ENCODE measurements around the gene DOK6.
"Not testable (repeated sequence)": the region's sequence is repeated elsewhere in the genome, so short reads cannot be mapped to it uniquely, and the experiment has no call there.

DOK6 gene

DNA sequence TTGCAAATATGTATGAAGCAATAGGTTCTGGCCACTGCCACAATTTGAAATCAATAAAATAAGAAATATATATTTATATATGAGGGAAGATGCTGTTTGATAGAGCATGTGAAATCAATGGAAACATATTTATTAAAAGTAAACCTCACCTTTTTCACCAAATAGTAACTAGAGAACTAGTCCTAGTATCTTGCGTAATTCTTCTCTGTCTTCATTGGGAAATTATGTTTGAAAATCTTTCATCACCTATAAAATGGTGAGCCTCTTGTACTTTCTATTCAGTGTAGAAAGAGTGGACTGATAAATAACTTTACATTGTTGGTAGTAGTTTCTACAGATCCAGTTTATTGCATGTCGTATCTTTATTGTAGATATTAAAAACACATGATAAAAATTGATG is 444.0 kb downstream of the DOK6 start:
- TF ChIP-seq, protein P1, sequence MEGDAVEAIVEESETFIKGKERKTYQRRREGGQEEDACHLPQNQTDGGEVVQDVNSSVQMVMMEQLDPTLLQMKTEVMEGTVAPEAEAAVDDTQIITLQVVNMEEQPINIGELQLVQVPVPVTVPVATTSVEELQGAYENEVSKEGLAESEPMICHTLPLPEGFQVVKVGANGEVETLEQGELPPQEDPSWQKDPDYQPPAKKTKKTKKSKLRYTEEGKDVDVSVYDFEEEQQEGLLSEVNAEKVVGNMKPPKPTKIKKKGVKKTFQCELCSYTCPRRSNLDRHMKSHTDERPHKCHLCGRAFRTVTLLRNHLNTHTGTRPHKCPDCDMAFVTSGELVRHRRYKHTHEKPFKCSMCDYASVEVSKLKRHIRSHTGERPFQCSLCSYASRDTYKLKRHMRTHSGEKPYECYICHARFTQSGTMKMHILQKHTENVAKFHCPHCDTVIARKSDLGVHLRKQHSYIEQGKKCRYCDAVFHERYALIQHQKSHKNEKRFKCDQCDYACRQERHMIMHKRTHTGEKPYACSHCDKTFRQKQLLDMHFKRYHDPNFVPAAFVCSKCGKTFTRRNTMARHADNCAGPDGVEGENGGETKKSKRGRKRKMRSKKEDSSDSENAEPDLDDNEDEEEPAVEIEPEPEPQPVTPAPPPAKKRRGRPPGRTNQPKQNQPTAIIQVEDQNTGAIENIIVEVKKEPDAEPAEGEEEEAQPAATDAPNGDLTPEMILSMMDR (IDR thresholded peaks at IDR 0.05; ENCODE audit: borderline replicate concordance, insufficient read depth, low read depth, low read length): no peak
- H3K4me3 ChIP-seq (ENCODE audit: low read depth, low read length): no peak overlapping the region

DNA sequence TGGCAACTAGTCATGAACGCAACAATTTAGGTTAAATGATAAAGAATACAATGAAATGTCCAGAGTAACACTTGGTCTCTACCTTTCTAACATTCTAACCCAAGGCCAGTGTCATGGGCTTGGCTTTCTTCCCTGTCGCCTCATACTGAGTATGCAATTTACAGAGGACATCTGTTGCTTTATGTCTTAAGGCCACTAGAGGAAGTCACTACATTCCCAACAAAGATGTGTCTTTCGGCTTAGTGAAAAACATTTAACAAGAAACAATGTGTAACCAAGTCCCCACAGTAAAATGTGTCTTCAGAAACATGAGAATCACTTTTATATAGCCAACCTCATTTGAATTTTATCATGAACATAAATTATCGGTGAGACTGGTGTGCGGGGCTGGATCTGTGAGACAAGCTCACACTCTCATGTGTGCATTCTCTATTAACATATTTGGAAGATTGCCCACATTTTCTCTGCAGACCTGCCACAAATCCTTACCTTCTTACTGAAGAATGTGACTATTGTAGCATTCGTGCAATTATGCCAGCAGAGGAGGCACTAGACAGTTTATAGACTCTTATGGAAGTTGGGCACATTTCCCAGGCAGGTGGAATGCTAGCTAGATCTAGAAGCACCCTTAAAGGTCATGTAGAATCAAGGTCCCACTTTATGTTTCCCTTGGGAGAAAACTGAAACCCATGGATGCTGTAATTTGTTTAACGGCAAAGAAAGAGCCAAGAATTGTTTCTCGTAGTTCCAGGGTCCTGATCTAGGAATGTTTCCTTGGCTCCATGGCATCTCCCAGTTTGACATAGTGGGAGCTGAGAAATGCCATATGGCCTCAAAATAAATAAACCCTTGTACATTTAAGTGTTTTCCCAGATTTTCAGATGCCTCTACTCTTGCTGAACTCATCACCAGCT is 445.2 kb downstream of the DOK6 start:
- TF ChIP-seq, protein P1 (IDR thresholded peaks at IDR 0.05; ENCODE audit: borderline replicate concordance, insufficient read depth, low read depth, low read length): no peak

DNA sequence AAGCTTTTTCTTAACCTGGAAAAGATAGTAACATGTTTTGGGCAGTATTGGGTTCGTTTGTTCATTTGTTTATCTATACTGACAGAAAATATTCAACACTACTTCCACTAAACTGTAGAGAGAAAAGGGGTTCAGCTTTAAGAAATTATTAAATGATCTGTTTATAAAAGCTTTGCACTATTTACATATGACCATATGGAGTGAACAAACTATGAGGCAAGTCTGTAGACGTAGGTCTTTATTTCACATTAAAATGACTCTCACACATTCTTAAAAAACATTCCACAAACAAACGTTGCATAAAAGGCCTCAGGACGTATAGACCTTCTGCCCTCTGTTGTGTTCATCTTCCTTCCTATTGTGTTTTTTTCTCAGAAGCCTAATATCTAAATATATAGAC is 452.4 kb downstream of the DOK6 start:
- no peak overlapping the region for H3K4me3 ChIP-seq (ENCODE audit: low read depth, low read length)
- TF ChIP-seq, protein P1 (IDR thresholded peaks at IDR 0.05; ENCODE audit: borderline replicate concordance, insufficient read depth, low read depth, low read length): no peak

More for the DNA sequence above, 445.2 kb downstream of the DOK6 start:
- no peak overlapping the region for H3K4me3 ChIP-seq (ENCODE audit: low read depth, low read length)

DNA sequence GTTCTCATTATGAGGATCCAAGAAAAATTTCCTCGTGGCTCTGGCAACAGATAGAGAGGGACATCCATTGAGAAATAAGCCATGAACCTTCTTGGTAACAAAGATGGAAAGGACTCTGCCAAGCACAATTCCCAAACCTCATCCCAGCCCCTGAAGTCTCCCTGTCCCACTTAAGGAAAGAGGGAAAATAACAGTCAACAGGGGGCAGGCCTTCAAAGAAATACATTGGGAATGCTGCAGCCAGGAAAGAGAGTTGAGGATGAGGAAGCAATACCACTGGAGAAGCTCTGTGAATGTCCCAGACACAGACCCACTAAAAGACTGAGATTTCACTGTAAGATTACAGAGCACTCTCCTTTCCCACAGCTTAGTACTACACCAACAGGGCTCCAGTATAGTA is 453.8 kb downstream of the DOK6 start:
- TF ChIP-seq, protein P1 (IDR thresholded peaks at IDR 0.05; ENCODE audit: borderline replicate concordance, insufficient read depth, low read depth, low read length): no peak
- no peak overlapping the region for H3K4me3 ChIP-seq (ENCODE audit: low read depth, low read length)

DNA sequence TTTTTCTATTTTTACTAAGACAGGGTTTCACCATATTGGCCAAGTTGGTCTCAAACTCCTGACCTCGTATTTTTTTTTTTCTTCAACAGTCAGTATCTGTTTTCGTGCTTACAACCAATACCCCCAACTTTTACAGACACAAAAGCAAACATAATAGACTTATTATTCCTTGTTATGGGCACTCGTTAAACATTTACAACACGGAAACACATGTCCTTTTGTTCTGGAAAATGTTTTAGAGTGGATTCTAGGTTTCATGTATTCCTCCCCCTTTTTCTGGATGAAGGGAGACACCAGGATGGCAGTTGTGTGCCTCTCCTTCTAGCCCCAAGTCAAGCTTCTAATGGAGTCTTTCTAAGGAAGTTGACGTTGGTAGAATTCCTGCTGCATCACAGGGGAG is 458.2 kb downstream of the DOK6 start:
- TF ChIP-seq, protein P1 (IDR thresholded peaks at IDR 0.05; ENCODE audit: borderline replicate concordance, insufficient read depth, low read depth, low read length): no peak

DNA sequence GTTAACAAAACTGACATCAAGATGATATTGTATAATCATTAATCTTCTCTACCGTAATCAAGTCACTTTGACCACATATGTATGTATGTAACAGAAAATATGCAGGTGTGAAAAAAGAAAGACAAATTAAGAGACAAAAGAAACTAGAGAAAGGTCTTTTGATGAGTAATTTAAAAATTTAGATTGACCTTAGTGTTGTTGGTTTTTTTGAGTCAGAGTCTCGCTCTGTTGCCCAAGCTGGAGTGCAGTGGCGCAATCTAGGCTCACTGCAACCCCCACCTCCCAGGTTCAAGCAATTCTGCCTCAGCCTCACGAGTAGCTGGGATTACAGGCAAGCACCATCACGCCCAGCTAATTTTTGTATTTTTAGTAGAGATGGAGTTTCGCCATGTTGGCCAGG is 464.1 kb downstream of the DOK6 start:
- not testable (repeated sequence) for H3K4me3 ChIP-seq (ENCODE audit: low read depth, low read length)

More for the DNA sequence above, 458.2 kb downstream of the DOK6 start:
- no peak overlapping the region for H3K4me3 ChIP-seq (ENCODE audit: low read depth, low read length)

DNA sequence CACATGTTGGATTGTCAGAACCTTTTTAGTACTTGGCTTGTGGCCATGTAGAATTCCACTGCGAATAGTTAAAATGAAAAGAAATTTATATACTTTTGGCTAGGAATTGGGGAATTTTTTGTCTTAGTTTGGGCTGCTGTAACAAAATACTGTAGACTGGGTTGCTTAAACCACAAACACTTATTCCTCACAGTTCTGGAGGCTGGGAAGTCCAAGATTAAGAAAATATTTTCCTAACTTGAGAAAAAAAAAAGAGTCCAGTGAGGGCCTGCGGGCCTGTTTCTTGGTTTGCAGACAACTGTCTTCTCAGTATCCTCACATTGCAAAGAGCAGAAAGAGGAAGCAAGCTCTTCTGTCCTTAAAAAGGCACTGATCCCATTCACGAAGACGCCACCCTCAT is 465.1 kb downstream of the DOK6 start:
- TF ChIP-seq, protein P1 (IDR thresholded peaks at IDR 0.05; ENCODE audit: borderline replicate concordance, insufficient read depth, low read depth, low read length): no peak
- no peak overlapping the region for H3K4me3 ChIP-seq (ENCODE audit: low read depth, low read length)

Data from GM12875 (cell line).